OCI-LY7 (cell line): ENCODE measurements around the gene THOC7.

ENCODE experiments used
- CTCF ChIP-seq: fragments of 200-600 bp; sonication (generic); conservative IDR thresholded peaks from 2 replicates; pipeline ENCODE4 v1.5.1; 2014; ENCODE audit warnings: mild to moderate bottlenecking, antibody characterized with exemption, low read length, moderate library complexity, mixed read lengths
- EZH2phosphoT487 ChIP-seq: fragments of 200-600 bp; sonication (generic); IDR thresholded peaks from 2 replicates; pipeline ENCODE4 v1.6.1; 2018; ENCODE audit warnings: low read depth, borderline replicate concordance, mild to moderate bottlenecking, mixed run types, antibody characterized with exemption, low read length, moderate library complexity, mixed read lengths

DNA sequence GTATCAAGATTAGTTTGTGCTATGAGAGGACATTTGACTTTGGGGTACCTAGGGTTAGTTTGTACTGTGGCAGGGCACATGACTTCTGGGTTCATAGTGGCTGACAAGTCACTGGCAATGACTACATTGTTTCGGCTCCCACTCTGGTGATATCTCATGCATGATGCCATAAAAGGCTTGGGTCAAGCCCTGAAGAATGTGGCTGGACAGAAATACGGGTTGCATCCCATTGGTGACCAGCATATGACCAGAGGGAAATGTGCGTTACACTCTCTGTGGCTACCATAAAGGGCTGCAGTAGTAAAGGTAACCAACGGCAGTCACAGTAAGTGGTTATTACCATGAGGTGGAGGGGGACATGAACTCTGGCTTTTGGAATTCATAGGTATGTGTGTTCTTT, 18.4 kb downstream of the THOC7 start:
- TF ChIP-seq CTCF (no peak), EZH2phosphoT487 (no peak)
